Panc1 (cell line): ENCODE data around the gene PSMB10. TPM values are rescaled to one million over a fixed set of nuclear protein-coding genes. Genes with fewer than 3 reads are reported as not detected.

Experiments
- ATAC-seq: fragments of 200-7000 bp; cut with Tn5 transposase; 2 replicates; pipeline ENCODE4 v1.9.1; 2020; ENCODE audit warnings: mild to moderate bottlenecking, moderate library complexity
- BruUV-seq: library from RNA; stranded (reverse); fragments of 400-500 nt; replicated peaks from 2 replicates; lab custom pipeline; 2021; lab: Mats Ljungman, UMichigan
- CTCF ChIA-PET: fragments of 300-600 bp; sonication (Branson Sonifier 250); formaldehyde crosslinking; loops from one replicate; lab custom pipeline; 2022; ENCODE audit warnings: antibody characterized with exemption; lab: Charles Lee
- POLR2A ChIA-PET: fragments of 300-600 bp; sonication (Branson Sonifier 250); formaldehyde crosslinking; loops from one replicate; lab custom pipeline; 2022; ENCODE audit warnings: antibody characterized with exemption; lab: Charles Lee
- DNase-seq: peaks from one replicate; pipeline ENCODE4 v3.0.0-alpha.2; 2010; ENCODE audit warnings: low read depth, low spot score
- H3K27ac ChIP-seq: 2 replicates; pipeline ENCODE4 v1.5.1; 2011; ENCODE audit warnings: mild to moderate bottlenecking, low read length, inconsistent platforms
- H3K27me3 ChIP-seq: fragments of 200-500 bp; sonication (Bioruptor generic); 2 replicates; pipeline ENCODE4 v1.6.0; 2014; ENCODE audit warnings: low read length, inconsistent platforms; ENCODE audit not compliant: control insufficient read depth, insufficient read depth
- H3K36me3 ChIP-seq: fragments of 200-500 bp; sonication (Bioruptor generic); 2 replicates; pipeline ENCODE4 v1.5.1; 2014; ENCODE audit warnings: inconsistent platforms, mild to moderate bottlenecking, low read length, moderate library complexity; ENCODE audit not compliant: control insufficient read depth, insufficient read depth
- H3K4me1 ChIP-seq: 2 replicates; pipeline ENCODE4 v1.5.1; 2011; ENCODE audit warnings: inconsistent platforms, mild to moderate bottlenecking, low read length, moderate library complexity; ENCODE audit not compliant: control insufficient read depth, insufficient read depth
- H3K4me3 ChIP-seq, 2 experiments: 2 replicates each; pipeline ENCODE4 v1.5.1; 2011 to 2012; ENCODE audit warnings: low read depth in 2 of 2, low read length in 2 of 2, mild to moderate bottlenecking in 2 of 2, inconsistent platforms in 1 of 2, moderate library complexity in 1 of 2
- H3K9me3 ChIP-seq: fragments of 200-500 bp; sonication (Bioruptor generic); 2 replicates; pipeline ENCODE4 v1.5.1; 2014; ENCODE audit warnings: low read depth, mild to moderate bottlenecking, inconsistent platforms, low read length, moderate library complexity; ENCODE audit not compliant: control insufficient read depth, insufficient read depth
- CTCF ChIP-seq: fragments of 450-650 bp; IDR thresholded peaks from 2 replicates; pipeline ENCODE4 v1.5.1; 2017; ENCODE audit warnings: mild to moderate bottlenecking
- POLR2AphosphoS5 ChIP-seq: IDR thresholded peaks from 2 replicates; pipeline ENCODE4 v1.6.1; 2012; ENCODE audit warnings: mild to moderate bottlenecking, low read depth, low read length, moderate library complexity
- REST ChIP-seq, 2 experiments: IDR thresholded peaks; 2 replicates each; pipeline ENCODE4 v1.6.1; 2011 to 2012; ENCODE audit warnings: low read depth in 2 of 2, control low read depth in 1 of 2, low read length in 1 of 2, mild to moderate bottlenecking in 1 of 2, moderate library complexity in 1 of 2; ENCODE audit not compliant: insufficient read depth in 1 of 2
- SIN3A ChIP-seq: IDR thresholded peaks from 2 replicates; pipeline ENCODE4 v1.6.1; 2012; ENCODE audit warnings: low read depth, mild to moderate bottlenecking, low read length, moderate library complexity, borderline replicate concordance; ENCODE audit not compliant: insufficient read depth
- TCF7L2 ChIP-seq: IDR thresholded peaks from 2 replicates; pipeline ENCODE4 v1.6.1; 2011; ENCODE audit warnings: mild to moderate bottlenecking, low read depth, low read length, inconsistent platforms
- in situ Hi-C: cut with HindIII; loops from 2 replicates; pipeline ENCODE4 v1.10.0; 2016; ENCODE audit warnings: low sequenced_read_pairs, low pct_unique_long_range_greater_than_20kb
- intact Hi-C: fragments of 100-400 bp; cut with micrococcal nuclease; formaldehyde crosslinking; loops from one replicate; pipeline ENCODE4 v1.10.0; 2022; ENCODE audit not compliant: unreplicated experiment
- total RNA-seq: library from RNA; stranded (reverse); gene quantifications from one replicate; pipeline ENCODE4 v1.2.1, GENCODE V29; 2021; ENCODE audit not compliant: unreplicated experiment

Gene PSMB10
- total RNA-seq, 1 experiment from 2014 or later: 47.7 TPM

GRCh38 chr16:67885545-67885944, 51.1 kb downstream of the PSMB10 start:
- no peaks in the 10 kb centered on the region; the same call in 1 of the 2 replicates for H3K36me3 ChIP-seq
- in situ Hi-C loops: no loop called here

GRCh38 chr16:67884684-67885083, 52.0 kb downstream of the PSMB10 start, which contains the start of gene NRN1L:
Gene NRN1L, plus strand, starts transcription at chr16:67884885. Its CDS starts 19 bp downstream, at chr16:67884904.
- no peaks in the 10 kb centered on the region for H3K9me3 ChIP-seq
- DNase-seq (no peak), ATAC-seq (no peak)
- ChIA-PET POLR2A (no interaction called here), CTCF (interaction anchor here (0.9 kb wide), 1 partner anchor 51 kb away, joined by 3 read pairs; no protein-coding TSS in a partner anchor)
- H3K36me3 ChIP-seq: no peaks in the 10 kb centered on the region; the same call in 1 of the 2 replicates
- intact Hi-C loops: no loop called here
- no TSS peak for BruUV-seq
- H3K27ac ChIP-seq: no peak within 1 kb of the TSS
- no peaks in the 10 kb centered on the region for H3K4me1 ChIP-seq
- no peak within 1 kb of the TSS for H3K4me3 ChIP-seq
- TF ChIP-seq REST (IDR thresholded peaks at IDR 0.05; ENCODE audit: insufficient read depth in 1 of 2, low read depth in 2 of 2, low read length in 1 of 2): no peak
- TF ChIP-seq POLR2AphosphoS5: no peak
- TF ChIP-seq CTCF: no peak
- no peak for TF ChIP-seq TCF7L2
- no peak for TF ChIP-seq SIN3A
- no peaks in the 10 kb centered on the region for H3K27me3 ChIP-seq
- in situ Hi-C loops: no loop called here

More at GRCh38 chr16:67885545-67885944, 51.1 kb downstream of the PSMB10 start:
- no peaks in the 10 kb centered on the region for H3K9me3 ChIP-seq
- ChIA-PET CTCF (no interaction called here), POLR2A (no interaction called here)
- ATAC-seq (no peak), DNase-seq (no peak)
- H3K4me3 ChIP-seq: no peak overlapping the region
- no peak overlapping the region for H3K27ac ChIP-seq
- no peaks in the 10 kb centered on the region for H3K27me3 ChIP-seq
- intact Hi-C loops: no loop called here
- H3K4me1 ChIP-seq: no peaks in the 10 kb centered on the region
- no peak for TF ChIP-seq TCF7L2
- TF ChIP-seq POLR2AphosphoS5: no peak
- no TSS peak for BruUV-seq

Other genes starting within 250 kb of the PSMB10 start
- gene GFOD2, start 217.5 kb downstream of the PSMB10 start, total RNA-seq: 15.1 TPM
- 13.4 TPM for gene RANBP10, start 130.3 kb downstream of the PSMB10 start, total RNA-seq
- gene TSNAXIP1, start 130.0 kb downstream of the PSMB10 start, total RNA-seq: 1.6 TPM
- 27.3 TPM for gene THAP11, start 94.5 kb downstream of the PSMB10 start, total RNA-seq
- gene NUTF2, start 89.9 kb downstream of the PSMB10 start, total RNA-seq: 119 TPM
- 43.4 TPM for gene CENPT, start 89.2 kb downstream of the PSMB10 start, total RNA-seq
- gene EDC4, start 63.8 kb downstream of the PSMB10 start, total RNA-seq: 85.3 TPM
- 1.1 TPM for gene NRN1L, start 52.0 kb downstream of the PSMB10 start, total RNA-seq
- gene PSKH1, start 43.6 kb downstream of the PSMB10 start, total RNA-seq: 17.8 TPM
- 2.0 TPM for gene CTRL, start 5.0 kb downstream of the PSMB10 start, total RNA-seq
- gene LCAT, start 7.3 kb upstream of the PSMB10 start, total RNA-seq: 14.0 TPM
- 31.8 TPM for gene SLC12A4, start 31.8 kb upstream of the PSMB10 start, total RNA-seq
- gene DPEP3, start 43.6 kb upstream of the PSMB10 start, total RNA-seq: not detected
- not detected for gene DPEP2, start 62.6 kb upstream of the PSMB10 start, total RNA-seq
- not detected for gene DPEP2NB, start 79.1 kb upstream of the PSMB10 start, total RNA-seq
- gene DDX28, start 86.4 kb upstream of the PSMB10 start, total RNA-seq: 8.4 TPM
- 12.1 TPM for gene DUS2, start 86.4 kb upstream of the PSMB10 start, total RNA-seq
- gene NFATC3, start 148.5 kb upstream of the PSMB10 start, total RNA-seq: 24.8 TPM